Fibroblast of lung (primary cell): ENCODE results near the gene CMIP. TPM values are rescaled to one million over a fixed set of nuclear protein-coding genes. Genes with fewer than 3 reads are reported as not detected.
A peak's percentile ranks its signal among the peaks of the same experiment; 100 is the strongest.

Experiments
- DNase-seq, 2 donors: peaks; one replicate each; pipeline versions ENCODE4 v3.0.0 to v3.0.0-alpha.2; 2010; ENCODE audit warnings: low read depth in 2 of 2
- H2AFZ ChIP-seq: 2 replicates; pipeline ENCODE4 v1.5.1; 2012; ENCODE audit warnings: low read length, control low read depth, inconsistent platforms
- H3K27ac ChIP-seq: 2 replicates; pipeline ENCODE4 v1.5.1; 2011; ENCODE audit warnings: low read length, control low read depth; ENCODE audit not compliant: insufficient read depth
- H3K27me3 ChIP-seq: 2 replicates; pipeline ENCODE4 v1.5.1; 2011; ENCODE audit warnings: mild to moderate bottlenecking, low read length; ENCODE audit not compliant: control insufficient read depth, insufficient read depth
- H3K36me3 ChIP-seq: 2 replicates; pipeline ENCODE4 v1.5.1; 2011; ENCODE audit warnings: low read length; ENCODE audit not compliant: control insufficient read depth, insufficient read depth
- H3K4me1 ChIP-seq: 2 replicates; pipeline ENCODE4 v1.5.1; 2011; ENCODE audit warnings: low read length; ENCODE audit not compliant: control insufficient read depth, insufficient read depth; ENCODE audit errors: extremely low read depth
- H3K4me2 ChIP-seq: 2 replicates; pipeline ENCODE4 v1.5.1; 2011; ENCODE audit warnings: low read length, control low read depth; ENCODE audit not compliant: insufficient read depth; ENCODE audit errors: extremely low read depth
- H3K4me3 ChIP-seq, 4 experiments: fragments of 200-600 bp in 1 of 4; sonication (generic) in 1 of 4; replicated peaks in 1 of 4; 2 replicates each; pipeline ENCODE4 v1.5.1; 2011 to 2016; ENCODE audit warnings: low read length in 4 of 4, low read depth in 3 of 4, mild to moderate bottlenecking in 3 of 4, control low read depth in 2 of 4, inconsistent platforms in 1 of 4, mixed read lengths in 1 of 4; ENCODE audit not compliant: insufficient read depth in 1 of 4; ENCODE audit errors: control extremely low read depth in 1 of 4
- H3K79me2 ChIP-seq: 2 replicates; pipeline ENCODE4 v1.5.1; 2012; ENCODE audit warnings: mild to moderate bottlenecking, low read length, inconsistent platforms; ENCODE audit not compliant: control insufficient read depth, insufficient read depth
- H3K9ac ChIP-seq: 2 replicates; pipeline ENCODE4 v1.5.1; 2011; ENCODE audit warnings: mild to moderate bottlenecking, low read length, control low read depth; ENCODE audit not compliant: insufficient read depth
- H3K9me3 ChIP-seq: 2 replicates; pipeline ENCODE4 v1.5.1; 2012; ENCODE audit warnings: low read depth, low read length; ENCODE audit not compliant: control insufficient read depth, insufficient read depth
- H4K20me1 ChIP-seq: 2 replicates; pipeline ENCODE4 v1.5.1; 2011; ENCODE audit warnings: low read length; ENCODE audit not compliant: control insufficient read depth, insufficient read depth; ENCODE audit errors: extremely low read depth
- EZH2 ChIP-seq: IDR thresholded peaks from 2 replicates; pipeline ENCODE4 v1.5.1; 2012; ENCODE audit warnings: low read length, control low read depth, mild to moderate bottlenecking; ENCODE audit errors: missing control alignments
- polyA plus RNA-seq, 2 donors: library from polyadenylated mRNA; depleted of rRNA in 1 of 2; stranded (reverse) in 1 of 2; unstranded in 1 of 2; fragments of >200 nt; gene quantifications; 2 replicates each; pipeline ENCODE4 v1.2.1, GENCODE V29; 2011 to 2012; ENCODE audit warnings: missing spikeins in 1 of 2
- total RNA-seq: library from RNA; depleted of rRNA; stranded (reverse); fragments of >200 nt; gene quantifications from 2 replicates; pipeline ENCODE4 v1.2.1, GENCODE V29; 2014
- TF ChIP-seq, protein P1 (sequence below), 2 donors: IDR thresholded peaks in 1 of 2; conservative IDR thresholded peaks in 1 of 2; 1 replicate in 1 of 2; 2 replicates in 1 of 2; pipeline ENCODE4 v1.5.1; 2011 to 2012; ENCODE audit warnings: low read length in 2 of 2, control low read depth in 1 of 2, inconsistent platforms in 1 of 2, low read depth in 1 of 2, mild to moderate bottlenecking in 1 of 2

The CMIP gene
- total and polyA plus RNA-seq, 2 donors (not counting 1 experiment from before 2014, with no cell fraction given) = 1.9 to 5.1 TPM

DNA sequence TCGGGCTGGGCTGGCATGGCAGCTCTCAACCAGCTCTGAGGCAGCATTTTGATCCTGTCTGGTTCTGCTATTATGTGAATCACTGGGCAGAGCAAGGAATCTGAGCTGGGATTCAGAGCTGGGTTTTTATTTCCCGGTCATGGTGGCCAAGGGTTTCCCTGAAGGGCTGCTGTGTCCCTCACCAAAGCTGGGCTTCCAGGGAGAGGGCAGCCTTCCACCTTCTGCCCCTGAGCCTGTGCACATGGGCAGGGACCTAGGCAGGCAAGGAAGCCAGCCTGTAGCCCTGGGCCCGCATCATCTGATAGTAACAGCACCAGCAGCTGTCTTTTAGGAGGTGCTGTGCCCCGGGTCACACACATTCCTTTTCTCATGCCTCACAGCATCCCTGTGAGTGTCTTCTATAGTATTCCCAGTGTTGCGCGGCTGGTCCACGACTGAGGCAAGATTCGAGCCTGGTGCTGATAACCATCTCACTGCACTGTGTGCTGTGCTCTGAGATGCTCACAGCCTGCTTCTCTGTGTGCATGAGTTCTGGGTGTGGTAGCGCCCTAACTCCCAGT lies 249.2 kb downstream of the CMIP start:
- Histone ChIP-seq H2AFZ (no peak overlapping the region), H3K4me2 (peak overlapping the region; percentile 7), H3K36me3 (peaks cover 4% of the 10 kb centered on the region), H3K9ac (no peak overlapping the region), H3K4me3 (no peak overlapping the region), H3K27ac (peak overlapping the region; percentile 6), H3K4me1 (peaks cover 4% of the 10 kb centered on the region), H3K79me2 (no peaks in the 10 kb centered on the region), H4K20me1 (no peaks in the 10 kb centered on the region), H3K27me3 (no peaks in the 10 kb centered on the region), H3K9me3 (no peaks in the 10 kb centered on the region)
- DNase-seq = peak in 1 of 2 donors; percentile 67
- TF ChIP-seq, protein P1, sequence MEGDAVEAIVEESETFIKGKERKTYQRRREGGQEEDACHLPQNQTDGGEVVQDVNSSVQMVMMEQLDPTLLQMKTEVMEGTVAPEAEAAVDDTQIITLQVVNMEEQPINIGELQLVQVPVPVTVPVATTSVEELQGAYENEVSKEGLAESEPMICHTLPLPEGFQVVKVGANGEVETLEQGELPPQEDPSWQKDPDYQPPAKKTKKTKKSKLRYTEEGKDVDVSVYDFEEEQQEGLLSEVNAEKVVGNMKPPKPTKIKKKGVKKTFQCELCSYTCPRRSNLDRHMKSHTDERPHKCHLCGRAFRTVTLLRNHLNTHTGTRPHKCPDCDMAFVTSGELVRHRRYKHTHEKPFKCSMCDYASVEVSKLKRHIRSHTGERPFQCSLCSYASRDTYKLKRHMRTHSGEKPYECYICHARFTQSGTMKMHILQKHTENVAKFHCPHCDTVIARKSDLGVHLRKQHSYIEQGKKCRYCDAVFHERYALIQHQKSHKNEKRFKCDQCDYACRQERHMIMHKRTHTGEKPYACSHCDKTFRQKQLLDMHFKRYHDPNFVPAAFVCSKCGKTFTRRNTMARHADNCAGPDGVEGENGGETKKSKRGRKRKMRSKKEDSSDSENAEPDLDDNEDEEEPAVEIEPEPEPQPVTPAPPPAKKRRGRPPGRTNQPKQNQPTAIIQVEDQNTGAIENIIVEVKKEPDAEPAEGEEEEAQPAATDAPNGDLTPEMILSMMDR (conservative IDR thresholded peaks at IDR 0.05 in 1 of 2, IDR thresholded peaks at IDR 0.05 in 1 of 2; ENCODE audit: low read depth in 1 of 2, low read length in 2 of 2) = no peak
- TF ChIP-seq EZH2 = no peak

DNA sequence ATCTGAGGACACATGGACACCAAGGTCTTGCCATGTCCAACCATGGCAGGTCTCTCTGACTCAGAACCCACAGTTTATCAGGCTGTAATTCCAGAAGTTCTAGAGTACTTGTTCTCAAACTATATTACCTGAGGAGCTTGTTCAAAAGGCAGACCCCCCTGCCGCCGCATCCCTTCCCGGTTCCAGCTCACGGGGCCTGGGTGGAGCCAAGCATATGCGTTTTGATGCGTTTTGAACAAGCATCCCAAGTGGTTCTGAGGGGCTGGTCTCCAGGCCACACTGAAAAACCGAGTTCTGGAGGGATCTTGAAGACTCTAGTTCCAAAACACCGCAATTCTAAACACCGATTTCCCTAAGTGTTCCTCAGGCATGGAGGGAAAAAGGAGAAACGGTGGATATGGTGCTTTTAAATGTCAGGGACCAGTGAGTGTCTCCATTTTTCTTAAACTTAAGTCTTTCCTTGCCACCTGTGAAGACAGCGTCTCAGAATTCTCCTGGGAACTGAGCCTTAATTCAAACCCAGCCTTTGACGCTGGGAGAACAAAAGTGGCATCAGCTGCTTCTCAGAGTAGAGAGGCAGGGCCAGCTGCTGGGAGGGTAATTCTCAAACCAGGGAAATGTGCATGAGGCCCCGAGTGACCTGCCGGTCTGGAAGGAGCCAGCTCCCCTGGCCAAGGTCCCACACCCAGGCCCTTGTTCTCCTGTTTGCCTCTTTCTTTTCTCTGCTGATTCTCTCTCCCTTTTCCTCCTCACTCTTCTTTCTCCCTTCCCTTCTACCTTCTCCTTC lies 250.1 kb downstream of the CMIP start:
- no peaks in the 10 kb centered on the region for H3K27me3 ChIP-seq
- no peak overlapping the region for H3K27ac ChIP-seq
- no peak for DNase-seq
- peaks cover 4% of the 10 kb centered on the region for H3K36me3 ChIP-seq
- H3K79me2 ChIP-seq = no peaks in the 10 kb centered on the region
- H3K4me2 ChIP-seq = no peak overlapping the region
- no peak overlapping the region for H3K9ac ChIP-seq
- no peak overlapping the region for H3K4me3 ChIP-seq
- H3K9me3 ChIP-seq = no peaks in the 10 kb centered on the region
- H4K20me1 ChIP-seq = no peaks in the 10 kb centered on the region
- TF ChIP-seq EZH2 = no peak
- TF ChIP-seq, protein P1 (conservative IDR thresholded peaks at IDR 0.05 in 1 of 2, IDR thresholded peaks at IDR 0.05 in 1 of 2; ENCODE audit: low read depth in 1 of 2, low read length in 2 of 2) = no peak
- H2AFZ ChIP-seq = no peak overlapping the region
- H3K4me1 ChIP-seq = peaks cover 4% of the 10 kb centered on the region

DNA sequence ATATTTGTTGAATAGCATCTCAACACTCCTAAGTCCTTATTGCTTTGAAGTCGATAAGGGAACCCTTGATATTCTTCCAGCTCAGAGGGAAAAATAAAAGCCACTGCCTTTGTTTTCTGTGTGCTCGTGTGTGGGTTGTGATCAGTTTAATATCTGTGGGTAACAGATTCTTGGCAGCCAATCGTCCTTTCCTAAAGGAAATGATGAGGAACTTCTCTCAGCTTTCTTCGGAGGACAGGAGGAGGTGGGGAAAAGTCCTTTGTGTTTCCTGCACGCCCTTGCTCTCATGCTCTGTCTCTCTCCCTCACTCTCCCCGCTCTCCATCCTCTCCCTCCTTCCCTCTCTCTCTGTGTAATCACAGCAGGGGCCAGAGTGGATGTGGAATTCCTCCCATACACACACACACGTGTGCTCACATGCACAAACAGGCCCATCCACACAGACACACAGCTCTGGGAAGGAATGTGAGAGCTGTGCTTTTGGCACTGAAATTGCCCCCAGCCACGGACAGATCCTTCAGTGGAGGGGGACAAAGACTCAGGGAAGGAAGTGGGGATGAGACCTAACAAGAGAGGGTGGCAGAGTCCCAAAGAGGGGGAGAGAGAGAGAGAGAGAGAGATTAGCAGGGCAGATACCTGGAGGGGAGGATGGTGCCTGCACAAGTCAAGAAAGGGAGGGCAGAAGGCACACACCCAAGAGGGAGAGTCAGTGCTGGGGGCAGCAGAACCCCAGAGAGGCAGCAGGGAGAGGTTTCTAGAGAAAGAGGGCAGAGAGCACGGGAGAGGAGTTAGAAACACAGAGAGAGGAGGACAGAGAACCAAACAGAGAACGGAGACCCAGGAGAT lies 250.9 kb downstream of the CMIP start:
- Histone ChIP-seq H3K9me3 (no peaks in the 10 kb centered on the region), H4K20me1 (no peaks in the 10 kb centered on the region), H3K4me1 (peaks cover 4% of the 10 kb centered on the region), H3K27ac (no peak overlapping the region), H3K36me3 (peaks cover 4% of the 10 kb centered on the region), H3K9ac (no peak overlapping the region), H3K4me2 (no peak overlapping the region), H3K79me2 (no peaks in the 10 kb centered on the region), H3K27me3 (no peaks in the 10 kb centered on the region), H2AFZ (no peak overlapping the region), H3K4me3 (no peak overlapping the region)
- TF ChIP-seq, protein P1 (conservative IDR thresholded peaks at IDR 0.05 in 1 of 2, IDR thresholded peaks at IDR 0.05 in 1 of 2; ENCODE audit: low read depth in 1 of 2, low read length in 2 of 2) = no peak
- TF ChIP-seq EZH2 = no peak
- peak in 1 of 2 donors; percentile 69 for DNase-seq
